ENCODE measurements around the gene CALHM2. TPM values are rescaled to one million over a fixed set of nuclear protein-coding genes. Genes with fewer than 3 reads are reported as not detected.

Gene CALHM2
- total RNA-seq, 1 donor from 2014 or later, result 1.9 TPM

- Mint-ChIP-seq H3K36me3 (ENCODE audit: unreplicated experiment) (peaks cover 20% of the 10 kb centered on the region), H3K27me3 (ENCODE audit: unreplicated experiment) (no peaks in the 10 kb centered on the region), H3K4me3 (ENCODE audit: unreplicated experiment) (no peak overlapping the region), H3K27ac (ENCODE audit: unreplicated experiment) (peak overlapping the region; percentile 70), H3K9me3 (ENCODE audit: unreplicated experiment) (no peaks in the 10 kb centered on the region), H3K4me1 (ENCODE audit: unreplicated experiment) (peaks cover 41% of the 10 kb centered on the region)
- DNase-seq (ENCODE audit: extremely low spot score, unreplicated experiment), result no peak
- TF ChIP-seq CTCF (IDR thresholded peaks at IDR 0.05), result no peak
Measured at GRCh38 chr10:103449208-103450144, 2.7 kb downstream of the CALHM2 start.

- H3K27ac Mint-ChIP-seq (ENCODE audit: unreplicated experiment), result peak overlapping the region; percentile 45
- H3K36me3 Mint-ChIP-seq (ENCODE audit: unreplicated experiment), result peaks cover 27% of the 10 kb centered on the region
- no peak for DNase-seq (ENCODE audit: extremely low spot score, unreplicated experiment)
- TF ChIP-seq CTCF (IDR thresholded peaks at IDR 0.05), result no peak
- no peaks in the 10 kb centered on the region for H3K9me3 Mint-ChIP-seq (ENCODE audit: unreplicated experiment)
- no peaks in the 10 kb centered on the region for H3K27me3 Mint-ChIP-seq (ENCODE audit: unreplicated experiment)
- H3K4me3 Mint-ChIP-seq (ENCODE audit: unreplicated experiment), result no peak overlapping the region
- peaks cover 41% of the 10 kb centered on the region for H3K4me1 Mint-ChIP-seq (ENCODE audit: unreplicated experiment)
Measured at GRCh38 chr10:103448746-103449145, 3.4 kb downstream of the CALHM2 start.

GRCh38 chr10:103447187-103447586, 5.0 kb downstream of the CALHM2 start:
- Mint-ChIP-seq H3K4me1 (ENCODE audit: unreplicated experiment) (peaks cover 41% of the 10 kb centered on the region), H3K36me3 (ENCODE audit: unreplicated experiment) (peaks cover 38% of the 10 kb centered on the region), H3K4me3 (ENCODE audit: unreplicated experiment) (no peak overlapping the region), H3K27me3 (ENCODE audit: unreplicated experiment) (no peaks in the 10 kb centered on the region), H3K27ac (ENCODE audit: unreplicated experiment) (no peak overlapping the region), H3K9me3 (ENCODE audit: unreplicated experiment) (no peaks in the 10 kb centered on the region)
- no peak for TF ChIP-seq CTCF (IDR thresholded peaks at IDR 0.05)
- DNase-seq (ENCODE audit: extremely low spot score, unreplicated experiment), result no peak

- H3K36me3 Mint-ChIP-seq (ENCODE audit: unreplicated experiment), result peaks cover 47% of the 10 kb centered on the region
- no peaks in the 10 kb centered on the region for H3K27me3 Mint-ChIP-seq (ENCODE audit: unreplicated experiment)
- no peak for DNase-seq (ENCODE audit: extremely low spot score, unreplicated experiment)
- no peak overlapping the region for H3K27ac Mint-ChIP-seq (ENCODE audit: unreplicated experiment)
- H3K4me1 Mint-ChIP-seq (ENCODE audit: unreplicated experiment), result peaks cover 40% of the 10 kb centered on the region
- TF ChIP-seq CTCF (IDR thresholded peaks at IDR 0.05), result no peak
- no peaks in the 10 kb centered on the region for H3K9me3 Mint-ChIP-seq (ENCODE audit: unreplicated experiment)
- H3K4me3 Mint-ChIP-seq (ENCODE audit: unreplicated experiment), result no peak overlapping the region
Measured at GRCh38 chr10:103445767-103446567, 6.2 kb downstream of the CALHM2 start.

- H3K27ac Mint-ChIP-seq (ENCODE audit: unreplicated experiment), result no peak overlapping the region
- H3K36me3 Mint-ChIP-seq (ENCODE audit: unreplicated experiment), result peaks cover 48% of the 10 kb centered on the region
- no peak for DNase-seq (ENCODE audit: extremely low spot score, unreplicated experiment)
Measured at GRCh38 chr10:103445366-103445765, 6.8 kb downstream of the CALHM2 start.

More at GRCh38 chr10:103445366-103445765, 6.8 kb downstream of the CALHM2 start:
- TF ChIP-seq CTCF (IDR thresholded peaks at IDR 0.05), result no peak
- no peaks in the 10 kb centered on the region for H3K9me3 Mint-ChIP-seq (ENCODE audit: unreplicated experiment)
- no peak overlapping the region for H3K4me3 Mint-ChIP-seq (ENCODE audit: unreplicated experiment)
- no peaks in the 10 kb centered on the region for H3K27me3 Mint-ChIP-seq (ENCODE audit: unreplicated experiment)
- peaks cover 34% of the 10 kb centered on the region for H3K4me1 Mint-ChIP-seq (ENCODE audit: unreplicated experiment)

Data from osteocyte (in vitro differentiated cells).